ENCODE data around the gene IMMP2L. TPM values are rescaled to one million over a fixed set of nuclear protein-coding genes. Genes with fewer than 3 reads are reported as not detected.

The IMMP2L gene
- total RNA-seq, 2 experiments from 2014 or later: 17.4 to 30.2 TPM

GRCh38 chr7:110677405-110677804 lies 884.9 kb downstream of the IMMP2L start:
- no peak for DNase-seq
- POLR2A ChIA-PET: no interaction called here
- Mint-ChIP-seq H3K36me3 (ENCODE audit: low read depth) (peaks cover 7% of the 10 kb centered on the region), H3K4me1 (ENCODE audit: low read depth) (no peaks in the 10 kb centered on the region), H3K27me3 (no peaks in the 10 kb centered on the region), H3K9me3 (peaks cover 13% of the 10 kb centered on the region), H3K27ac (no peak overlapping the region), H3K4me3 (no peak overlapping the region)
- ATAC-seq: no peak
- CTCF ChIA-PET: no interaction called here
- intact Hi-C loops (cut with micrococcal nuclease): no loop called here
- TF ChIP-seq CTCF (IDR thresholded peaks at IDR 0.05): no peak

- Mint-ChIP-seq H3K36me3 (ENCODE audit: low read depth) (peaks cover 7% of the 10 kb centered on the region), H3K4me3 (no peak overlapping the region), H3K9me3 (peaks cover 18% of the 10 kb centered on the region), H3K27ac (no peak overlapping the region), H3K27me3 (no peaks in the 10 kb centered on the region), H3K4me1 (ENCODE audit: low read depth) (no peaks in the 10 kb centered on the region)
- no peak for TF ChIP-seq CTCF (IDR thresholded peaks at IDR 0.05)
- ChIA-PET POLR2A (no interaction called here), CTCF (no interaction called here)
- ATAC-seq (no peak), DNase-seq (no peak)
- intact Hi-C loops (cut with micrococcal nuclease): no loop called here
Measured at GRCh38 chr7:110676785-110677184, 885.5 kb downstream of the IMMP2L start.

- Mint-ChIP-seq H3K4me1 (ENCODE audit: low read depth) (no peaks in the 10 kb centered on the region), H3K36me3 (ENCODE audit: low read depth) (peaks cover 11% of the 10 kb centered on the region), H3K27me3 (no peaks in the 10 kb centered on the region), H3K9me3 (peaks cover 21% of the 10 kb centered on the region), H3K4me3 (no peak overlapping the region), H3K27ac (no peak overlapping the region)
- POLR2A ChIA-PET: no interaction called here
- ATAC-seq (no peak), DNase-seq (no peak)
- CTCF ChIA-PET: interaction anchor here (0.6 to 0.7 kb wide), 2 partner anchors 79 to 373 kb away, joined by 3 read pairs; no protein-coding TSS in a partner anchor
- intact Hi-C loops (cut with micrococcal nuclease): no loop called here
- no peak for TF ChIP-seq CTCF (IDR thresholded peaks at IDR 0.05)
Measured at GRCh38 chr7:110675383-110676103, 886.7 kb downstream of the IMMP2L start.

GRCh38 chr7:110673148-110673547 lies 889.1 kb downstream of the IMMP2L start:
- Mint-ChIP-seq H3K9me3 (peaks cover 21% of the 10 kb centered on the region), H3K36me3 (ENCODE audit: low read depth) (peaks cover 12% of the 10 kb centered on the region), H3K27ac (no peak overlapping the region), H3K27me3 (no peaks in the 10 kb centered on the region), H3K4me3 (no peak overlapping the region), H3K4me1 (ENCODE audit: low read depth) (no peaks in the 10 kb centered on the region)
- ATAC-seq (no peak), DNase-seq (no peak)
- TF ChIP-seq CTCF (IDR thresholded peaks at IDR 0.05): no peak
- CTCF ChIA-PET: no interaction called here
- intact Hi-C loops (cut with micrococcal nuclease): no loop called here
- POLR2A ChIA-PET: no interaction called here

GRCh38 chr7:110669410-110669809 lies 892.9 kb downstream of the IMMP2L start:
- H3K27me3 Mint-ChIP-seq: no peaks in the 10 kb centered on the region
- peaks cover 12% of the 10 kb centered on the region for H3K36me3 Mint-ChIP-seq (ENCODE audit: low read depth)
- no peak overlapping the region for H3K4me3 Mint-ChIP-seq
- ChIA-PET CTCF (no interaction called here), POLR2A (no interaction called here)
- H3K4me1 Mint-ChIP-seq (ENCODE audit: low read depth): no peaks in the 10 kb centered on the region
- intact Hi-C loops (cut with micrococcal nuclease): no loop called here
- ATAC-seq (no peak), DNase-seq (no peak)
- no peak for TF ChIP-seq CTCF (IDR thresholded peaks at IDR 0.05)
- no peak overlapping the region for H3K27ac Mint-ChIP-seq
- H3K9me3 Mint-ChIP-seq: peaks cover 21% of the 10 kb centered on the region

Data from activated CD8-positive, alpha-beta T cell treated with anti-CD3 and anti-CD28 coated beads for 36 hours (primary cell).